Neural crest cell (in vitro differentiated cells): ENCODE results near the gene PVALB. TPM values are rescaled to one million over a fixed set of nuclear protein-coding genes. Genes with fewer than 3 reads are reported as not detected.

Source experiments
- DNase-seq: peaks from one replicate; pipeline ENCODE4 v3.0.0; 2021; ENCODE audit warnings: low read depth, mixed read lengths, low spot score
- H3K27ac Mint-ChIP-seq: one replicate; pipeline ENCODE4 v1.8.0; 2021; ENCODE audit warnings: mild to moderate bottlenecking, mixed read lengths; ENCODE audit not compliant: unreplicated experiment
- H3K27me3 Mint-ChIP-seq: 2 replicates; pipeline ENCODE4 v1.8.0; 2021; ENCODE audit warnings: low read depth, mild to moderate bottlenecking, mixed read lengths
- H3K36me3 Mint-ChIP-seq: 2 replicates; pipeline ENCODE4 v1.8.0; 2021; ENCODE audit warnings: low read depth, mild to moderate bottlenecking, mixed read lengths
- H3K4me1 Mint-ChIP-seq: 2 replicates; pipeline ENCODE4 v1.8.0; 2021; ENCODE audit warnings: mixed read lengths
- H3K4me3 Mint-ChIP-seq: one replicate; pipeline ENCODE4 v1.8.0; 2021; ENCODE audit warnings: mild to moderate bottlenecking, mixed read lengths
- H3K9me3 Mint-ChIP-seq: 2 replicates; pipeline ENCODE4 v1.8.0; 2021; ENCODE audit warnings: mixed read lengths
- total RNA-seq: library from RNA; stranded (reverse); gene quantifications from 2 replicates; pipeline ENCODE4 v1.2.1, GENCODE V29; 2021
- TF ChIP-seq, protein P1 (sequence below): fragments of 200-600 bp; sonication (generic); conservative IDR thresholded peaks from 2 replicates; pipeline ENCODE4 v1.5.0; 2021; ENCODE audit warnings: antibody characterized with exemption, mild to moderate bottlenecking

PVALB gene
- total RNA-seq, 1 donor from 2014 or later: 0.68 TPM

DNA sequence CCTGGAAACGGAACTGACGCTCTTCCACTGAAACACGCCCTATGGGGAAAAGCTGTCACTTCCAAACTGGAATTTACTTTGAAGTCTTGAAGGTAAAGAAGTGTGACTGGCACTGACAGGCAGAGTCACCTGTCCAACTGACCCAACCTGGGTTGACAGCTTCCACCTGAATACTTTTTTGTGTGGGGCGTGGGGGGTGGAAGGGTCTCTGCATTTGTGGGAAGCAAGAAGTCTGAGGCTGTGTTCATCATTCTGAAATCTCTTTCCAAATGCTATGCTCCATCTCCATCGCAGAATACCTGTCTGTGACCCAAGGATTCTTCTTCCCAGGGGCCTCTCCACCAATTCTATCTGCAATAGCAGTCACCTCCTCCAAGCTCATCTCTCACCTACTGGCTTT lies 48.7 kb downstream of the PVALB start:
- Mint-ChIP-seq H3K4me1 (peaks cover 24% of the 10 kb centered on the region), H3K4me3 (no peak overlapping the region), H3K9me3 (no peaks in the 10 kb centered on the region), H3K27ac (no peak overlapping the region), H3K27me3 (no peaks in the 10 kb centered on the region), H3K36me3 (peaks cover 6% of the 10 kb centered on the region)
- TF ChIP-seq, protein P1, sequence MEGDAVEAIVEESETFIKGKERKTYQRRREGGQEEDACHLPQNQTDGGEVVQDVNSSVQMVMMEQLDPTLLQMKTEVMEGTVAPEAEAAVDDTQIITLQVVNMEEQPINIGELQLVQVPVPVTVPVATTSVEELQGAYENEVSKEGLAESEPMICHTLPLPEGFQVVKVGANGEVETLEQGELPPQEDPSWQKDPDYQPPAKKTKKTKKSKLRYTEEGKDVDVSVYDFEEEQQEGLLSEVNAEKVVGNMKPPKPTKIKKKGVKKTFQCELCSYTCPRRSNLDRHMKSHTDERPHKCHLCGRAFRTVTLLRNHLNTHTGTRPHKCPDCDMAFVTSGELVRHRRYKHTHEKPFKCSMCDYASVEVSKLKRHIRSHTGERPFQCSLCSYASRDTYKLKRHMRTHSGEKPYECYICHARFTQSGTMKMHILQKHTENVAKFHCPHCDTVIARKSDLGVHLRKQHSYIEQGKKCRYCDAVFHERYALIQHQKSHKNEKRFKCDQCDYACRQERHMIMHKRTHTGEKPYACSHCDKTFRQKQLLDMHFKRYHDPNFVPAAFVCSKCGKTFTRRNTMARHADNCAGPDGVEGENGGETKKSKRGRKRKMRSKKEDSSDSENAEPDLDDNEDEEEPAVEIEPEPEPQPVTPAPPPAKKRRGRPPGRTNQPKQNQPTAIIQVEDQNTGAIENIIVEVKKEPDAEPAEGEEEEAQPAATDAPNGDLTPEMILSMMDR: no peak
- no peak for DNase-seq

DNA sequence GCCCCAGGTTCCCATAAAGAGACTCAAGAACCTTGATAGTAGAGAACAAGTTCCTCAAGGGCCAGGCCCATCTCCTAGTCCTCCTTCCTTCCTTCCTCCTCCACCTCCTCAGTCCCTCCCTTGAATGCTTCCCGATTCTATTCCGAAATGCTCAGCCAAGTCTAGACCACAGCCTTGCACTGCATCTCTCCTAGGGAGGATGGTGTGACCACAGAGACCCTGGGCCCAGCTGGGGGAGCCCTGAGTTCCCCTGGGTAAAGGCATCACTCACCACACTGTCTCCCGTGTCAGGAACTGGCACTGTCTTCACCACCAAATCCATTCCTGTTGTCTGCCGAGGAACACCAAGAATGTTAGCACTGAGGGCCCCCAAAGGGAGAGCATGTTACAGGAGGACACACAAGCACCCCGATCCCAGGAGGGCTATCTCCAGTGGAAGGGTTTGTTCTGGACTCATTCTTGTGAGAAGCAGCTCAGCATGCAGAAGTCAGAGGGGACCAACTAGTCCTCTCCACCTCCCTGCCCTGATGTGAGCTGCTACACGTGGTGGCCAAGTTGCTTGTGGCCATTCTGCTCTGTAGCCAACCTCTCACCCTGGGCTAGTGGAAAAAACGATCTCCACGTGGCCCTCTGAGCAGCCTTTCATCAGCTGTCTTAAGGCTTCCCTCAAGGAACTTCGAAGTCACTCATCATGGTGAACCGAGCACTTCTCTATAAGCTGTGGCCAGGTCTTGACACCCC lies 49.6 kb downstream of the PVALB start:
- Mint-ChIP-seq H3K27me3 (no peaks in the 10 kb centered on the region), H3K9me3 (no peaks in the 10 kb centered on the region), H3K4me1 (peaks cover 21% of the 10 kb centered on the region), H3K36me3 (peaks cover 13% of the 10 kb centered on the region), H3K27ac (no peak overlapping the region), H3K4me3 (no peak overlapping the region)
- TF ChIP-seq, protein P1: no peak
- DNase-seq: no peak

DNA sequence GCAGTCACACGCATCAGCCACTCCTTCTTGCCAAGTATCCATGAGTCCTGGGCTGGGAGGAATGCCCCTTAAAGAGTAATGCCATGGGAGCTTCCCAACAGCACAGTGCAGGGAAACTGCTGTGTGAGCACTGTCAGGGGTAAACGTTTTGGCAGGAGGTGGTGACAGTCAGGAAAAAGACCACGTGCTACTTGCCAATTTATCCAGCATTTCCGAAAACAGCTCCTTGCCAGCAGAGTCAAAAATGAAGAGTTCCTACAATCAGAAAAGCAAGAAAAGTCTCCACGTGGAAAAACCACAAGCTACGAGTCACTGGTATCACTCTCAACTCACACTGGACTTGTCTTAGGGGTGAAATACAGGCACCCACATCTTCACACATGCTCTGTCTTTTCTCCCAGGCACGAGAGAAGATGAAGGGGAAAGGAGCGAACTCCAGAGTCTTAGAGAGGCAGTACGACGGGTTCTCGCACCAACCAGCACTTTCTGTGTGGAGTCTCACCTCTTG lies 50.8 kb downstream of the PVALB start:
- Mint-ChIP-seq H3K9me3 (no peaks in the 10 kb centered on the region), H3K4me1 (peaks cover 12% of the 10 kb centered on the region), H3K27ac (no peak overlapping the region), H3K27me3 (no peaks in the 10 kb centered on the region), H3K4me3 (no peak overlapping the region), H3K36me3 (peaks cover 11% of the 10 kb centered on the region)
- DNase-seq: no peak
- TF ChIP-seq, protein P1: no peak

DNA sequence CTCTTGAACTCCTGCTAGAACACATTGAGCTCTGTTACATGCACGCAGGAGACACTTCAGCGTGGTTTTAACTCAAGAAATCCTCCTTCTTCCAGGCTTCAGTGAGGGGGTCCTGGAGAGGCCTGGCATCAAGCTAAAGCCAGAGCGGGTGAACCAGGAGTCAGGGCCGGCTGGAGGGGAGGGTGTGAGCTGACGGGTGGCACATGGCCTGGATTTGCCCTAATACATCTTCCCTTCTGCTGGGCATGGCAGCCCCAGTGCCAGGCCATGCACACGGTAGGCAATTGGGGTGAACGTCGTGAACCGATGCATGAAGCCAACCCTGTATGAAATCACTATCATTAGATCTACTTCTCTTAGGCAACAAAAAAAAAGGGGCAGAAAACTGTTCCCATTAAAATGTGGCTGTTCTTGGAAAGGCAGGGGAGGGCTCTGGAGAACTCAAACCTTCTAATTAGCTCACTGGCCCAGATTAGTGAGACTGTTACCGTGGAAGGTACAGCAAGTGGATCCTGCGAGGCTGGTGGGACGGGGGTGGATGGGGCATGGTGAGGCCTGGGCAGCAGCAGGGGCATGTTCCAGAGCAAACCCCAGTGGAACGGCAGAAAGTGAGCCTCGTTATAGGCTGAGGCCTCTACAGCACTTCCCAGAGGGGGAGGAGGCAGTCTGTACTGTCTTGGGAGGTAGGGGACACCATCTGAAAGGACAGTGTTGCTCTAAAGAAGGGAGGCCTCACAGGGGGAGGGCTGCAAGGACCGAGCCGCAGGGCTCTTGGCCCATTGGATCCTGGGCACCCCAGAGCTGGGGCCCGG lies 51.5 kb downstream of the PVALB start:
- DNase-seq: no peak
- Mint-ChIP-seq H3K27me3 (no peaks in the 10 kb centered on the region), H3K4me3 (no peak overlapping the region), H3K27ac (no peak overlapping the region), H3K36me3 (peaks cover 11% of the 10 kb centered on the region), H3K4me1 (peaks cover 5% of the 10 kb centered on the region), H3K9me3 (no peaks in the 10 kb centered on the region)
- TF ChIP-seq, protein P1: no peak

DNA sequence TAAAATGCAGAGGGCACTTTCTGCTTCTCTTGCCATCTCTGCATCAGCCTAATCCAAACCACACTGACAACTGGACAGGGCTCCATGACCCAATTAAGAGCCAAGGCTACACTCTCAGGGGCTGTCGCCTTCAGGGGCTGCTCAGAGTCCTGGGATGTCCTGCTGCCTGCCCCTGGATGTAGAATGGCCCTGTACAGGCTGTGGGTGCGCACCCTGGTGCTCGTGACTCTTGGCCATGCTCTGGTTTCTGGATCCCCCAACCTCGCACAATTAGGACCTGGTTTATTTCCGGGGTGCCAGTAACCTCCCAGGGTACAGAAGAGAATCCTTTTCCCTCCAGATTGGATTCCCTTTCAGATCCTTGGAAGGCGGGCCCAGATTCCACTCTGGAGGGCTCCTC lies 52.2 kb downstream of the PVALB start:
- TF ChIP-seq, protein P1: no peak
- no peaks in the 10 kb centered on the region for H3K27me3 Mint-ChIP-seq
- no peak for DNase-seq
- H3K4me1 Mint-ChIP-seq: peaks cover under 1% of the 10 kb centered on the region
- no peak overlapping the region for H3K27ac Mint-ChIP-seq
- H3K9me3 Mint-ChIP-seq: no peaks in the 10 kb centered on the region
- H3K4me3 Mint-ChIP-seq: no peak overlapping the region
- peaks cover 11% of the 10 kb centered on the region for H3K36me3 Mint-ChIP-seq
